HCT116 (cell line): Measurements from ENCODE around the gene PCDHGA1.
"Not testable (repeated sequence)": the region's sequence is repeated elsewhere in the genome, so short reads cannot be mapped to it uniquely, and the experiment has no call there.

Experiments used
- POLR2A ChIP-seq: IDR thresholded peaks from 2 replicates; pipeline ENCODE4 v1.7.0; 2011; ENCODE audit warnings: borderline replicate concordance; ENCODE audit not compliant: insufficient read depth, insufficient read length; ENCODE audit errors: extremely low read depth
- REST ChIP-seq: IDR thresholded peaks from 2 replicates; pipeline ENCODE4 v1.6.1; 2012; ENCODE audit warnings: low read depth
- TCF7L2 ChIP-seq: IDR thresholded peaks from 2 replicates; pipeline ENCODE4 v1.7.0; 2011; ENCODE audit warnings: borderline replicate concordance, inconsistent platforms; ENCODE audit not compliant: insufficient read depth, insufficient read length; ENCODE audit errors: extremely low read depth

- not testable (repeated sequence) for TF ChIP-seq REST, POLR2A, TCF7L2
Observed at GRCh38 chr5:141340781-141341354, 10.6 kb downstream of the PCDHGA1 start.
